HepG2 (cell line): ENCODE data around the gene PNLIPRP1. TPM values are rescaled to one million over a fixed set of nuclear protein-coding genes. Genes with fewer than 3 reads are reported as not detected.
A peak's percentile ranks its signal among the peaks of the same experiment; 100 is the strongest.

ENCODE experiments used
- ATAC-seq: fragments of 200-7000 bp; cut with Tn5 transposase; 3 replicates; pipeline ENCODE4 v1.9.1; 2020; ENCODE audit warnings: mild to moderate bottlenecking, moderate library complexity
- BruUV-seq: library from RNA; stranded (reverse); fragments of 400-500 nt; replicated peaks from 2 replicates; lab custom pipeline; 2021; lab: Mats Ljungman, UMichigan
- CTCF ChIA-PET: fragments of 300-600 bp; formaldehyde crosslinking; extraction: SDS; loops from one replicate; lab custom pipeline; 2021; ENCODE audit warnings: low total read pairs, inconsistent platforms, low intra/inter-chr PET ratio; lab: Yijun Ruan, JAX
- POLR2A ChIA-PET: fragments of 350-600 bp; sonication (Branson Sonifier 250); formaldehyde crosslinking; loops from one replicate; lab custom pipeline; 2020; ENCODE audit warnings: antibody characterized with exemption, inconsistent platforms; lab: Yijun Ruan, JAX
- DNase-seq: peaks from one replicate; pipeline ENCODE4 v3.0.0-alpha.2; 2015; ENCODE audit warnings: low spot score
- FAIRE-seq: peaks from 3 replicates; lab custom pipeline; 2011; peaks lifted over from hg19 to GRCh38; lab: Jason Lieb, UNC
- H2AFZ ChIP-seq: one replicate; pipeline ENCODE4 v1.6.1; 2011; ENCODE audit warnings: low read length, inconsistent platforms
- H3K27ac ChIP-seq: fragments of 300-600 bp; 3 replicates; pipeline ENCODE4 v1.8.0; 2011; ENCODE audit warnings: mixed run types, mild to moderate bottlenecking, mixed read lengths, low read length, inconsistent platforms; ENCODE audit not compliant: insufficient read depth; ENCODE audit errors: extremely low read length
- H3K27me3 ChIP-seq, 2 experiments: fragments of 200-600 bp in 1 of 2; 2 replicates in 1 of 2; 3 replicates in 1 of 2; pipeline versions ENCODE4 v1.6.0 to v1.8.0; 2011; ENCODE audit warnings: low read length in 2 of 2, mild to moderate bottlenecking in 2 of 2, moderate library complexity in 2 of 2, inconsistent platforms in 1 of 2; ENCODE audit not compliant: insufficient read depth in 2 of 2, control insufficient read depth in 1 of 2
- H3K36me3 ChIP-seq, 2 experiments: fragments of 200-600 bp in 1 of 2; replicated peaks in 1 of 2; 2 replicates in 1 of 2; 3 replicates in 1 of 2; pipeline versions ENCODE4 v1.5.1 to v1.8.0; 2011; ENCODE audit warnings: low read length in 2 of 2, inconsistent platforms in 1 of 2; ENCODE audit not compliant: insufficient read depth in 2 of 2, control insufficient read depth in 1 of 2
- H3K4me1 ChIP-seq: 2 replicates; pipeline ENCODE4 v1.5.1; 2012; ENCODE audit warnings: low read length, inconsistent platforms; ENCODE audit not compliant: insufficient read depth
- H3K4me2 ChIP-seq: 2 replicates; pipeline ENCODE4 v1.6.0; 2011; ENCODE audit warnings: low read depth, low read length, inconsistent platforms
- H3K4me3 ChIP-seq, 3 experiments: fragments of 200-600 bp in 1 of 3; sonication (generic), shearing (Covaris generic) in 1 of 3; replicated peaks in 1 of 3; 2 replicates each; pipeline ENCODE4 v1.5.1; 2011 to 2016; ENCODE audit warnings: low read length in 3 of 3, inconsistent platforms in 2 of 3, low read depth in 2 of 3, mild to moderate bottlenecking in 2 of 3, control low read depth in 1 of 3, mixed read lengths in 1 of 3; ENCODE audit not compliant: insufficient read depth in 1 of 3
- H3K79me2 ChIP-seq: one replicate; pipeline ENCODE4 v1.6.1; 2011; ENCODE audit warnings: low read length, inconsistent platforms; ENCODE audit not compliant: insufficient read depth
- H3K9ac ChIP-seq: 2 replicates; pipeline ENCODE4 v1.6.0; 2011; ENCODE audit warnings: mild to moderate bottlenecking, low read depth, low read length, inconsistent platforms; ENCODE audit not compliant: insufficient read depth
- H3K9me3 ChIP-seq: 2 replicates; pipeline ENCODE4 v1.5.1; 2012; ENCODE audit warnings: mild to moderate bottlenecking, low read length
- H4K20me1 ChIP-seq: 2 replicates; pipeline ENCODE4 v1.6.0; 2011; ENCODE audit warnings: inconsistent platforms, mild to moderate bottlenecking, low read length, moderate library complexity; ENCODE audit not compliant: insufficient read depth
- ARNT2 ChIP-seq: sonication (generic); formaldehyde crosslinking; IDR thresholded peaks from 2 replicates; pipeline ENCODE4 v1.8.0; 2022; ENCODE audit warnings: mild to moderate bottlenecking, low read depth, missing genetic modification reagents, moderate library complexity
- RBAK ChIP-seq: sonication (generic); formaldehyde crosslinking; IDR thresholded peaks from 2 replicates; pipeline ENCODE4 v1.5.1; 2020; ENCODE audit warnings: mild to moderate bottlenecking, missing genetic modification reagents
- ZNF746 ChIP-seq: sonication (generic); formaldehyde crosslinking; IDR thresholded peaks from 2 replicates; pipeline ENCODE4 v1.8.0; 2022; ENCODE audit warnings: mild to moderate bottlenecking, missing genetic modification reagents
- WGBS: methylation state at CpG from one replicate; pipeline ENCODE4 v1.1.6; 2017; ENCODE audit warnings: low lambda C conversion rate; 5-methylcytosine and 5-hydroxymethylcytosine counted together
- in situ Hi-C: cut with HindIII; loops from 2 replicates; pipeline ENCODE4 v1.10.0; 2017; ENCODE audit warnings: low pct_unique_long_range_greater_than_20kb; ENCODE audit not compliant: extremely low pct_ligation_motif_present
- intact Hi-C: fragments of 100-400 bp; cut with micrococcal nuclease; formaldehyde crosslinking; loops from one replicate; pipeline ENCODE4 v1.10.0; 2022; ENCODE audit not compliant: unreplicated experiment
- polyA plus RNA-seq, 8 experiments: library from polyadenylated mRNA; depleted of rRNA in 3 of 8; stranded (reverse) in 7 of 8; unstranded in 1 of 8; fragments of >200 nt; fragmentation: Illumina TruSeq in 4 of 8; extraction: Trizol in 4 of 8; gene quantifications; 2 replicates each; pipeline versions ENCODE4 v1.2.1 to v1.2.3, GENCODE V29; 2011 to 2016; ENCODE audit warnings: low read depth in 4 of 8, missing spikeins in 1 of 8, mixed read lengths in 1 of 8; ENCODE audit not compliant: insufficient read depth in 1 of 8
- total RNA-seq, 5 experiments: library from RNA; depleted of rRNA; stranded (reverse); fragments of >200 nt; fragmentation: Illumina TruSeq; extraction: Trizol; gene quantifications; 2 replicates each; pipeline ENCODE4 v1.2.3, GENCODE V29; 2016; ENCODE audit warnings: low read depth in 1 of 5
- TF ChIP-seq, protein P1 (sequence below), 2 experiments: sonication (generic) in 1 of 2; formaldehyde crosslinking in 1 of 2; IDR thresholded peaks; 2 replicates each; pipeline versions ENCODE4 v1.5.1 to v1.6.1; 2011 to 2020; ENCODE audit warnings: borderline replicate concordance in 1 of 2, low read depth in 1 of 2, low read length in 1 of 2, mild to moderate bottlenecking in 1 of 2, missing genetic modification reagents in 1 of 2, moderate library complexity in 1 of 2
- TF ChIP-seq, protein P2 (sequence below): IDR thresholded peaks from 2 replicates; pipeline ENCODE4 v1.6.1; 2016; ENCODE audit warnings: mild to moderate bottlenecking

PNLIPRP1 gene
- total and polyA plus RNA-seq, 2 of the 13 experiments (the other 11 are each of a cell fraction or from before 2014, with no cell fraction given), result not detected

DNA sequence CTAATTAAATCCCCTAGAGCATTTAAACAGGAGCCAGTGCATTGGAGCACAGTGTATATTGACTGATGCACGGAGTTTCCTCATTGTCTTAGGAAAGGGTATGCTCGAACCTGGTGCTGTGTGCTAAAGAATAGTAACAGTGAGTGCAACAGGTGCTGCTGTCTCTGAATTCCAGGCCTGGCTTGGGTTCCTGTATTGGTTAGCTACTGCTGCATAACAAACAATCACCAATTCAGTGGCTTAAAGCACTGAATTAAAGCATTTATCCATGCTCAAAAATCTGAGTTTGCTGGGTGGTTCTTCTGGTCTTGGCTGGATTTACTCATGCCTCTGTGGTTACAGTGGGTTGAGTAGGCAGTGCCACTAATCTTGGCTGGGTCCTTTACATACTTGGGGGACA, 1.8 kb upstream of the PNLIPRP1 start:
- no peak overlapping the region for H2AFZ ChIP-seq
- ChIA-PET POLR2A (no interaction called here), CTCF (no interaction called here)
- in situ Hi-C loops (no loop called here), intact Hi-C loops (no loop called here)
- FAIRE-seq (no peak), DNase-seq (no peak), ATAC-seq (no peak)
- H3K4me1 ChIP-seq, result no peaks in the 10 kb centered on the region
- H3K27me3 ChIP-seq, result peaks cover 2 to 16% of the 10 kb centered on the region in 2 experiments; a peak in 2 of 5 replicates
- TF ChIP-seq ARNT2 (CRISPR knock-in tag) (no peak), ZNF746 (CRISPR knock-in tag) (no peak), RBAK (CRISPR knock-in tag) (0 out of 2 replicates have a peak, but pooled peaks have one; percentile 69)
- TF ChIP-seq, protein P1, sequence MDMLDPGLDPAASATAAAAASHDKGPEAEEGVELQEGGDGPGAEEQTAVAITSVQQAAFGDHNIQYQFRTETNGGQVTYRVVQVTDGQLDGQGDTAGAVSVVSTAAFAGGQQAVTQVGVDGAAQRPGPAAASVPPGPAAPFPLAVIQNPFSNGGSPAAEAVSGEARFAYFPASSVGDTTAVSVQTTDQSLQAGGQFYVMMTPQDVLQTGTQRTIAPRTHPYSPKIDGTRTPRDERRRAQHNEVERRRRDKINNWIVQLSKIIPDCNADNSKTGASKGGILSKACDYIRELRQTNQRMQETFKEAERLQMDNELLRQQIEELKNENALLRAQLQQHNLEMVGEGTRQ (IDR thresholded peaks at IDR 0.05; ENCODE audit: low read depth, low read length), result no peak
- TF ChIP-seq, protein P1 (CRISPR knock-in tag; IDR thresholded peaks at IDR 0.05; ENCODE audit: borderline replicate concordance), result no peak
- TF ChIP-seq, protein P2, sequence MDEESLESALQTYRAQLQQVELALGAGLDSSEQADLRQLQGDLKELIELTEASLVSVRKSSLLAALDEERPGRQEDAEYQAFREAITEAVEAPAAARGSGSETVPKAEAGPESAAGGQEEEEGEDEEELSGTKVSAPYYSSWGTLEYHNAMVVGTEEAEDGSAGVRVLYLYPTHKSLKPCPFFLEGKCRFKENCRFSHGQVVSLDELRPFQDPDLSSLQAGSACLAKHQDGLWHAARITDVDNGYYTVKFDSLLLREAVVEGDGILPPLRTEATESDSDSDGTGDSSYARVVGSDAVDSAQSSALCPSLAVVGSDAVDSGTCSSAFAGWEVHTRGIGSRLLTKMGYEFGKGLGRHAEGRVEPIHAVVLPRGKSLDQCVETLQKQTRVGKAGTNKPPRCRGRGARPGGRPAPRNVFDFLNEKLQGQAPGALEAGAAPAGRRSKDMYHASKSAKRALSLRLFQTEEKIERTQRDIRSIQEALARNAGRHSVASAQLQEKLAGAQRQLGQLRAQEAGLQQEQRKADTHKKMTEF (CRISPR knock-in tag), result no peak
- no peak overlapping the region for H3K4me2 ChIP-seq
- H3K4me3 ChIP-seq, result no peak overlapping the region
- no peaks in the 10 kb centered on the region; the same call in 1 of the 2 replicates for H4K20me1 ChIP-seq
- H3K9me3 ChIP-seq, result no peaks in the 10 kb centered on the region
- H3K9ac ChIP-seq, result no peak overlapping the region
- BruUV-seq, result no TSS peak
- H3K27ac ChIP-seq, result no peak overlapping the region
- H3K79me2 ChIP-seq, result no peaks in the 10 kb centered on the region
- no peaks in the 10 kb centered on the region for H3K36me3 ChIP-seq
- WGBS, result 0% methylated on average over 2 of the region's 2 CpGs
